Measurements from ENCODE around the gene DDX50.

Gene DDX50, protein sequence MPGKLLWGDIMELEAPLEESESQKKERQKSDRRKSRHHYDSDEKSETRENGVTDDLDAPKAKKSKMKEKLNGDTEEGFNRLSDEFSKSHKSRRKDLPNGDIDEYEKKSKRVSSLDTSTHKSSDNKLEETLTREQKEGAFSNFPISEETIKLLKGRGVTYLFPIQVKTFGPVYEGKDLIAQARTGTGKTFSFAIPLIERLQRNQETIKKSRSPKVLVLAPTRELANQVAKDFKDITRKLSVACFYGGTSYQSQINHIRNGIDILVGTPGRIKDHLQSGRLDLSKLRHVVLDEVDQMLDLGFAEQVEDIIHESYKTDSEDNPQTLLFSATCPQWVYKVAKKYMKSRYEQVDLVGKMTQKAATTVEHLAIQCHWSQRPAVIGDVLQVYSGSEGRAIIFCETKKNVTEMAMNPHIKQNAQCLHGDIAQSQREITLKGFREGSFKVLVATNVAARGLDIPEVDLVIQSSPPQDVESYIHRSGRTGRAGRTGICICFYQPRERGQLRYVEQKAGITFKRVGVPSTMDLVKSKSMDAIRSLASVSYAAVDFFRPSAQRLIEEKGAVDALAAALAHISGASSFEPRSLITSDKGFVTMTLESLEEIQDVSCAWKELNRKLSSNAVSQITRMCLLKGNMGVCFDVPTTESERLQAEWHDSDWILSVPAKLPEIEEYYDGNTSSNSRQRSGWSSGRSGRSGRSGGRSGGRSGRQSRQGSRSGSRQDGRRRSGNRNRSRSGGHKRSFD

DNA sequence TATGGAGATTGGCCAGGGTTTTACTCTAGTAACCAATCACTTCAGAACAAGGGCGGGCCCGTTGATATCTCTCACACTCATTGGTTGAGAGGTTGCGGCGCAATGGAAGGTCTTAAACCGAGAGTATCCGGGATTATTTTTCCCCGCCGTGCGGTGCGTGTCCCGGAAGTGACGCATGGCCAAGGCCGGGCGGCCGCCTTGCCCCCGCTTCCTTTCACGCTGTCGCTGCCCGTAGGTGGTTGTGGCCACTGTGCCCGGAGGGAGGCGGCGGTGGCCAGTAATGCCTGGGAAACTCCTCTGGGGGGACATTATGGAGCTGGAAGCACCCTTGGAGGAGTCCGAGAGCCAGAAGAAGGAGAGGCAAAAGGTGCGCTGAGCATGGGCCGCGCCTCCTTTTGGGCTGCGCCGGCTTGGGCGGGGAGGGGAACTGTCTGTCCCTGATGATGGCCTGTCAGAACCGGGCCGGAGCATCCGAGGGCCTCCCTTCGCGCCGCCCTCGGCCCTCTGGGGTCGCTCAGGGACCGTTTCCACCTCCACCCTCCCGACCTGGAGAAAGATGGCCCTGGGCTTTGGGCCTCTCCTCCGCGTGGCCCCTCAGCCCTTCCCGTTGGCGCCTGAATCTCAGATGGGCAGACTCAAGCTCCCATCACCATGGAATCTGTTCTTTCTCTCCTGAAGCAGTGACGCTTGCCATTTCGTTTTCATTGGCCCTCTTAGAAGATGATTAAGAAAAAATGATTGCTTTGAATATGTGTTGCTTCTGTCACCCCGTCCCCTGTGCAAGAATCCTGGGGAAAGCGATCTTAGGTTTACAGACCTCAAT, at the start of gene DDX50:
Gene DDX50, plus strand, starts transcription at position 211 of the 823 bp plus-strand sequence. Its CDS starts 70 bp downstream, at position 281.
- TF ChIP-seq, protein P1, sequence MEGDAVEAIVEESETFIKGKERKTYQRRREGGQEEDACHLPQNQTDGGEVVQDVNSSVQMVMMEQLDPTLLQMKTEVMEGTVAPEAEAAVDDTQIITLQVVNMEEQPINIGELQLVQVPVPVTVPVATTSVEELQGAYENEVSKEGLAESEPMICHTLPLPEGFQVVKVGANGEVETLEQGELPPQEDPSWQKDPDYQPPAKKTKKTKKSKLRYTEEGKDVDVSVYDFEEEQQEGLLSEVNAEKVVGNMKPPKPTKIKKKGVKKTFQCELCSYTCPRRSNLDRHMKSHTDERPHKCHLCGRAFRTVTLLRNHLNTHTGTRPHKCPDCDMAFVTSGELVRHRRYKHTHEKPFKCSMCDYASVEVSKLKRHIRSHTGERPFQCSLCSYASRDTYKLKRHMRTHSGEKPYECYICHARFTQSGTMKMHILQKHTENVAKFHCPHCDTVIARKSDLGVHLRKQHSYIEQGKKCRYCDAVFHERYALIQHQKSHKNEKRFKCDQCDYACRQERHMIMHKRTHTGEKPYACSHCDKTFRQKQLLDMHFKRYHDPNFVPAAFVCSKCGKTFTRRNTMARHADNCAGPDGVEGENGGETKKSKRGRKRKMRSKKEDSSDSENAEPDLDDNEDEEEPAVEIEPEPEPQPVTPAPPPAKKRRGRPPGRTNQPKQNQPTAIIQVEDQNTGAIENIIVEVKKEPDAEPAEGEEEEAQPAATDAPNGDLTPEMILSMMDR (IDR thresholded peaks at IDR 0.05) = no peak

DNA sequence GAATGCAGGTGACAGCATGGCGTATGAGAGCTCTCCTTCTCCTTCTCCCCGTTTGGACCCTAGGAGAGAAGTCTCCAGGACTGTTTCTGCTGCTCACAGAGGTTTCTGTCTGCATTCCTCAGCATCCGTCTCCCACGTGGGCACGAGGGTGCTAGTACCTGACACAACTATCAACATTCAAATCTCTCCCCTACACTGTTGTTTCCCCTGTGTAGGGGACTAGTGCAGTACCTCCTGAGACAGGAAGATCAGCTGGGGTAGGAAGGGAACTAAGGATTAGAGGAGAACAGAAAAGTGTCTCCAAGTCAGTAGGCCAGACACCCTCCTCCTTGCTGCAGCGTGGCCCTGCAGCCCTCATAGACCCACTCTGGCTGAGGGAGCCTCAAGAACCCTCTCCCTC, 44.8 kb upstream of the DDX50 start:
- TF ChIP-seq, protein P1 (IDR thresholded peaks at IDR 0.05) = no peak

DNA sequence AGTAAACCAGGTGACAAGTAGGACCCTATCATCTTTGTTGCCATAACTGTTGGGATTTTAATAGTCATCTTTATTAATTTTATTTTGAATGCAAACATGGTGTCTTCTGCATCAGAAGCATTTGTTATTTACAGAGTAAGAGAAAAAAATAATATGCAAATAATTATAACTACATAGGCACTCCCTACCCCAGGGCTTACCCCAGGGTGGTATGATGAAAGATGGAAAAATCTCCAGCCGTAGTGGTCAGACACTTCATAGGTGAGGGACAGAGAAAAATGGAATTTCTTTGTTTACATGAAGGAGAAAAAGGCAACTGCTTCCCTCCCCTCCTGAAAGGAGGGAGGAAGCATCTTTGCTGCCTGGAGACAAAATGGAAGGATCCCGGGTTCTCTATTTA, 44.1 kb upstream of the DDX50 start:
- TF ChIP-seq, protein P1 (IDR thresholded peaks at IDR 0.05) = no peak

DNA sequence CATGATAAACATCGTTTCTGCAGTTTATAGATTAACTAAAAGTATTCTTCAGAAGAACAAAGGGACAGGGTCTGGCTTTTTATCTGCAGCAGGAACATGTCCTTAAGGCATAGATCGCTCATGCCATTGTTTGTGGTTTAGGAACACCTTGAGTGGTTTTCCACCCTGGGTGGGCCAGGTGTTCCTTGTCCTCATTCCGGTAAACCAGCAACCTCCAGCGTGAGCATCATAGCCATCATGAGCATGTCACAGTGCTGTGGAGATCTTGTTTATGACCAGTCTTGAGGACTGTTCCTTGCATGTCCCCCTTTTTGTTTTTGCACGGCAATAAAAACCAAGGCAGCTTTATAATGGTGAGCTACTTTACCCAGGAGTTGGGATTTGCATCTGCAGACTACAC, 39.9 kb upstream of the DDX50 start:
- TF ChIP-seq, protein P1 (IDR thresholded peaks at IDR 0.05) = no peak

DNA sequence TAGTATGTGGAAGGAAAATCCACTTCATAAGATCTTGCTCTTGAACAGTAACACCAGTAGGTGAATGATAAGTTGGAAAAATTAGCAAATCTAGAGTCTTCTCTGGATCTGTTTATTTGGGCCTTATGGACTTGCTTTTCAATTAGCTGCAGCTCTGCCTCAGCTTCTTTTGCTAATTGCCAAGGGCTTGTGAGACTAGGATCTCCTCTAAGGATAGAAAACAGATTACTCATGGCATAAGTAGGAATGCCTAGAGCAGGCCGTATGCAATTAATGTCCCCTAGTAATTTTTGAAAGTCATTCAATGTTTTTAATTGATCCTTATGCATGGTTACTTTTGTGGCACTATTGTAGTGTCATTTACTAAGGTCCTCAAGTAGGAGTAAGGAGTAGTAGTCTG, 36.5 kb upstream of the DDX50 start:
- TF ChIP-seq, protein P1 (IDR thresholded peaks at IDR 0.05) = no peak

DNA sequence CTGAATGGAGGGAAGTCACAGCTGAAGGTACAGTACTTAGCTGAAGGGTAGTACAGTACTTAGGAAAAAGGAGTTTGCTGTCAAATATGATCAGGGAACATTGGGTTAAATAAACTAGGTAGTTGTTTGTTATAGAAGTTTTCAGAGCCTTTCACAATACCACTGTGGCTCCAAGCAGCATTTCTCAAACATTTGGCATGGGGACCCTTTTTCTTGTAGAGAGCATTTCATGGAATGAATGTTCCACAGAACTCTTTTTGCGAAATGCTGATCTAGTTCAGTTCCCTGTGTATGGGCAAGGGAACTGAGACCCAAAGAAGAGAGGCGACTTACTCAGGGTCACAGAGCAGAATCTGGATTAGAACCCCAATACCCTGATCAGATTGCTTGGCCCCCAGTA, 31.5 kb upstream of the DDX50 start:
- TF ChIP-seq, protein P1 (IDR thresholded peaks at IDR 0.05) = no peak

DNA sequence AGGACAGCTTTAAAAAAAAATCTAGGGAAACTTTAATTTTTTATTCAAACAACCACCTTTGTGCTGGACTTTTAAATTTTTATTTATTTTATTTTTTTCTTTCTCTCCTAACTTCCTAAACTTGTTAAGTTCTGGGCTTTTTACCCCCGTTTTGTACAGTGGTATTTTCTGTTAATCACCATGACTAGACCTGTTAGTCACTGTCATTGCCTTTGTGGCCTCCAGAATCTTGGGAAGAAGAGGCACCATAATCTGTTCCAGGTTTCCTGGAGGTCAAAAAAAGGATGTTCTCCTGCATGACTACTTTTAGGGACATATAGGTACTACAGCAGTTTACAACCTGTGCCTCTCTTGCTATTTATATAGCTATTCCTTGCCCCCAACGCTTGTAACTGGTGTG, 31.1 kb upstream of the DDX50 start:
- TF ChIP-seq, protein P1 (IDR thresholded peaks at IDR 0.05) = no peak
